MCF 10A (cell line): ENCODE measurements around the gene SLC35E2B. TPM values are rescaled to one million over a fixed set of nuclear protein-coding genes. Genes with fewer than 3 reads are reported as not detected.
A peak's percentile ranks its signal among the peaks of the same experiment; 100 is the strongest.
"Not testable (repeated sequence)": the region's sequence is repeated elsewhere in the genome, so short reads cannot be mapped to it uniquely, and the experiment has no call there.

Source experiments
- BruUV-seq: library from RNA; stranded (reverse); fragments of 400-500 nt; replicated peaks from 2 replicates; lab custom pipeline; 2021; lab: Mats Ljungman, UMichigan
- CTCF ChIA-PET: fragments of 300-600 bp; sonication (Branson Sonifier 250); formaldehyde crosslinking; extraction: SDS; loops from one replicate; lab custom pipeline; 2021; ENCODE audit warnings: antibody characterized with exemption, inconsistent platforms; lab: Yijun Ruan, JAX
- POLR2A ChIA-PET: fragments of 300-600, 350-650 bp; sonication (Branson Sonifier 250); formaldehyde crosslinking; extraction: SDS; loops from one replicate; lab custom pipeline; 2020; ENCODE audit warnings: antibody characterized with exemption, inconsistent platforms; lab: Yijun Ruan, JAX
- DNase-seq: peaks from one replicate; pipeline ENCODE4 v3.0.0-alpha.2; 2018; ENCODE audit not compliant: unreplicated experiment
- H3K27ac Mint-ChIP-seq: one replicate; pipeline ENCODE4 v1.8.0; 2022; ENCODE audit warnings: mild to moderate bottlenecking, low read depth, mixed read lengths; ENCODE audit not compliant: unreplicated experiment
- H3K27me3 Mint-ChIP-seq: one replicate; pipeline ENCODE4 v1.8.0; 2022; ENCODE audit warnings: mixed read lengths; ENCODE audit not compliant: insufficient read depth, unreplicated experiment
- H3K36me3 Mint-ChIP-seq: one replicate; pipeline ENCODE4 v1.8.0; 2022; ENCODE audit warnings: mild to moderate bottlenecking, moderate library complexity, mixed read lengths; ENCODE audit not compliant: insufficient read depth, unreplicated experiment
- H3K4me1 Mint-ChIP-seq: one replicate; pipeline ENCODE4 v1.8.0; 2022; ENCODE audit warnings: mixed read lengths; ENCODE audit not compliant: insufficient read depth, unreplicated experiment
- H3K4me3 Mint-ChIP-seq: one replicate; pipeline ENCODE4 v1.8.0; 2022; ENCODE audit warnings: mild to moderate bottlenecking, moderate library complexity, mixed read lengths; ENCODE audit not compliant: unreplicated experiment
- H3K9me3 Mint-ChIP-seq: one replicate; pipeline ENCODE4 v1.8.0; 2022; ENCODE audit warnings: mixed read lengths; ENCODE audit not compliant: unreplicated experiment
- intact Hi-C: fragments of 100-400 bp; cut with micrococcal nuclease; formaldehyde crosslinking; loops from 2 replicates; pipeline ENCODE4 v1.14.1; 2022
- total RNA-seq: library from RNA; stranded (reverse); gene quantifications from 2 replicates; pipeline ENCODE4 v1.2.3, GENCODE V29; 2022
- TF ChIP-seq, protein P1 (sequence below): fragments of 200-600 bp; IDR thresholded peaks from one replicate; pipeline ENCODE4 v1.8.0; 2022; ENCODE audit warnings: antibody characterized with exemption, mild to moderate bottlenecking; ENCODE audit not compliant: unreplicated experiment

SLC35E2B gene
- total RNA-seq, 1 experiment from 2014 or later: 35.4 TPM

DNA sequence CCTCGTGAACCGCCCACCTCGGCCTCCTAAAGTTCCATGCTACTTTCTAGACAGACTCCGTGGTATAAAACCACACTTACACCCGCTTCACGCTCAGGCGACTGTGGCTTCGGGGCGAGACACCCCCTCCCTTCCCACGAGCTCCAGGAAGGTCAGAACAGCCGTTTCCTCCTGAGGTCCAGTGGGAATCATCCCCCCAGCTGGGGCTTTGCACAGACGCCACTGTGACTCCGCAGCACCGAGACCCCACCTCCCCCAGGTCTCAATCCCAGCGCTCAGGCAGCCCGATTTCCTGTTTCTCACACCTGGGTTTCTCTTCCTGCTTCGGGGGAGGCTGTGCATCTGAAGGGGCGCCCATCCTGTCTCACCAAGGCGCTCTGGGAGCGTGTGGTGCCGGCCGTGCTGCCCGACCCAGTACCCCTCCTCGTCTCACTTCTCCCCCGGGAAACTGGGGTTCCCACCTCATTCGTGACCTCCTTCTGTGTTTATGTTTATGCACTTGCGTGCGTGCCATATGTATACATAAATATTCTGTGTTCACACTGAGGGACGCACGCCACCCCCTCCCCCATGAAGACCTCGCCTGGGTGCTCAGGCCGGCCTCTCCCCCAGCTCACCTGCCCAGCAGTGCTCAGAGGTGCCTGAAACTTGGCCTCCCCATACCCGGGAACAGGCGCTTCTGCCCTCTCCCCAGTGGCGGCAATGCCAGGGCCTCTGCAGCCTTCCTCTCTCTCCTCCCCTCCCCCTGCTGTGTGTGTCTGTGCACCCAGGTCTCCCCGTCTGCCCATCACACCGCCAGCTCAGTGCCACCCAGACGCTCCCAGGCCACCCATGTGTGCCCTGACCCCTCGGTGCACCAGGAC lies 14.6 kb downstream of the SLC35E2B start:
- peak overlapping the region; percentile 42 for H3K27ac Mint-ChIP-seq
- intact Hi-C loops: no loop called here
- no peak for DNase-seq
- POLR2A ChIA-PET: no interaction called here
- CTCF ChIA-PET: interaction anchor here (0.5 kb wide), 2 partner anchors 64 to 104 kb away, joined by 4 to 5 read pairs; no protein-coding TSS in a partner anchor
- H3K36me3 Mint-ChIP-seq: peaks cover 42% of the 10 kb centered on the region
- peaks cover 8% of the 10 kb centered on the region for H3K4me1 Mint-ChIP-seq
- H3K4me3 Mint-ChIP-seq: no peak overlapping the region
- no peaks in the 10 kb centered on the region for H3K27me3 Mint-ChIP-seq
- no peaks in the 10 kb centered on the region for H3K9me3 Mint-ChIP-seq
- TF ChIP-seq, protein P1, sequence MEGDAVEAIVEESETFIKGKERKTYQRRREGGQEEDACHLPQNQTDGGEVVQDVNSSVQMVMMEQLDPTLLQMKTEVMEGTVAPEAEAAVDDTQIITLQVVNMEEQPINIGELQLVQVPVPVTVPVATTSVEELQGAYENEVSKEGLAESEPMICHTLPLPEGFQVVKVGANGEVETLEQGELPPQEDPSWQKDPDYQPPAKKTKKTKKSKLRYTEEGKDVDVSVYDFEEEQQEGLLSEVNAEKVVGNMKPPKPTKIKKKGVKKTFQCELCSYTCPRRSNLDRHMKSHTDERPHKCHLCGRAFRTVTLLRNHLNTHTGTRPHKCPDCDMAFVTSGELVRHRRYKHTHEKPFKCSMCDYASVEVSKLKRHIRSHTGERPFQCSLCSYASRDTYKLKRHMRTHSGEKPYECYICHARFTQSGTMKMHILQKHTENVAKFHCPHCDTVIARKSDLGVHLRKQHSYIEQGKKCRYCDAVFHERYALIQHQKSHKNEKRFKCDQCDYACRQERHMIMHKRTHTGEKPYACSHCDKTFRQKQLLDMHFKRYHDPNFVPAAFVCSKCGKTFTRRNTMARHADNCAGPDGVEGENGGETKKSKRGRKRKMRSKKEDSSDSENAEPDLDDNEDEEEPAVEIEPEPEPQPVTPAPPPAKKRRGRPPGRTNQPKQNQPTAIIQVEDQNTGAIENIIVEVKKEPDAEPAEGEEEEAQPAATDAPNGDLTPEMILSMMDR: no peak
- BruUV-seq: no TSS peak

DNA sequence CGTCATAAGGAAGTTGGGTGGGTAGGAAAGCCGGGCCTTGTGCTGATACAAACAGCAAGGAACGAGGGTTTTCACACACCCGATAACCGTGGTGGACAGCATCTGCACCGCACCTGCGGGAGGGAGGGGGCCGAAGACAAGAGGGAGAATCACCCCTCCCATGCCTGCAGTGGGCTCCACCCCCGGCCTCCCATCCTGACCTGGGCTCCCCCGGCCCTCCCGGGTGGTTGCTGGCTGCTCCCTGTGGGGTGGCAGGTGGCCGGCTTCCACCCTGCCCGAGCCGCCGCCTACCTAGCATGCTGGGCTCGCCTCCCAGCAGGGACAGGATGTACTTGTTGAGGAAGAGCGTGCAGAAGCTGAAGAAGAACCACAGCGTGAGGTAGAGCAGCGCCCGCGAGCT lies 16.5 kb downstream of the SLC35E2B start:
- H3K4me1 Mint-ChIP-seq, DNase-seq, H3K4me3 Mint-ChIP-seq, H3K9me3 Mint-ChIP-seq, POLR2A ChIA-PET, H3K27ac Mint-ChIP-seq, CTCF ChIA-PET, BruUV-seq, intact Hi-C loops, H3K27me3 Mint-ChIP-seq: not testable (repeated sequence)
- peaks cover 48% of the 10 kb centered on the region for H3K36me3 Mint-ChIP-seq

DNA sequence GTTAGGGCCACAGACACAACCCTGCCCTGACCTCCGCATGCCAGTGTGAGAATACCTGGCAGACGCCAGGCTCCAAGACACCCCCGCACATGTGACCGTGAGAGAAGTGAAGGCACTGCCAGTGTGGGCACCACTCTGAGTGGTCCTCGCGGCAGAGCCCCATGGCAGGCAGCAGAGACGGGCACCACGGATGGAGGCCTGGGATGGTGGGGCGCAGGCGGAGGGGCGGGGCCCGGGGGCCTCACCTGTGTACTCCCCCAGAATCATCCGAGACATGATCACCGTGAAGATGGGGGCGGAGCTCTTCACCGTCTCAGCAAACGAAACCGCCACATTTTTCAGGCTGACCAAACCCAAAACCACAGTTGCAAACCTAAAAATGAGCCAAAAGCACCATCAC lies 17.4 kb downstream of the SLC35E2B start:
- peaks cover 57% of the 10 kb centered on the region for H3K36me3 Mint-ChIP-seq
- CTCF ChIA-PET, POLR2A ChIA-PET, DNase-seq, H3K4me3 Mint-ChIP-seq, H3K9me3 Mint-ChIP-seq, H3K4me1 Mint-ChIP-seq, H3K27me3 Mint-ChIP-seq, intact Hi-C loops, BruUV-seq, H3K27ac Mint-ChIP-seq: not testable (repeated sequence)

DNA sequence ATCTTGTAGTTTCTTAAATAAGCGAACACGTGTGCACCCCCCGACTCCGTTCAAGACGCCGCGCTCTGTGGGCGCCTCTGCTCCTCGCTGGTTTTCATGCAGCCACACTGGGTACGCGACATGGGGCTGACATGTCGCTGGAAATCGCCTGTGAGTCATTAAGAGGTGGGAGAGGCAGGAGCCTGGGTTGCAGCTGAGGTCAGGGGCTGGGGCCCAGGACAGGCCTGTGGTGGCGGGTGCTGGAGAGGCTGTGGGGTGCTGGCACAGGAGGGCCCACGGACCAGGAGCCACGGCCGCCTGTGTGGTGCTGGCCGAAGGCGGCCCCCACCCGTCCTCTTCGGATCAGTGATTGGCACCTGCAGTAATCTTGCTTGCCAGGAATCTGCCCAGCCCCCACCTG lies 17.8 kb downstream of the SLC35E2B start:
- POLR2A ChIA-PET, H3K9me3 Mint-ChIP-seq, intact Hi-C loops, BruUV-seq, H3K4me3 Mint-ChIP-seq, DNase-seq, CTCF ChIA-PET, H3K27me3 Mint-ChIP-seq, H3K4me1 Mint-ChIP-seq, H3K27ac Mint-ChIP-seq: not testable (repeated sequence)
- peaks cover 61% of the 10 kb centered on the region for H3K36me3 Mint-ChIP-seq

DNA sequence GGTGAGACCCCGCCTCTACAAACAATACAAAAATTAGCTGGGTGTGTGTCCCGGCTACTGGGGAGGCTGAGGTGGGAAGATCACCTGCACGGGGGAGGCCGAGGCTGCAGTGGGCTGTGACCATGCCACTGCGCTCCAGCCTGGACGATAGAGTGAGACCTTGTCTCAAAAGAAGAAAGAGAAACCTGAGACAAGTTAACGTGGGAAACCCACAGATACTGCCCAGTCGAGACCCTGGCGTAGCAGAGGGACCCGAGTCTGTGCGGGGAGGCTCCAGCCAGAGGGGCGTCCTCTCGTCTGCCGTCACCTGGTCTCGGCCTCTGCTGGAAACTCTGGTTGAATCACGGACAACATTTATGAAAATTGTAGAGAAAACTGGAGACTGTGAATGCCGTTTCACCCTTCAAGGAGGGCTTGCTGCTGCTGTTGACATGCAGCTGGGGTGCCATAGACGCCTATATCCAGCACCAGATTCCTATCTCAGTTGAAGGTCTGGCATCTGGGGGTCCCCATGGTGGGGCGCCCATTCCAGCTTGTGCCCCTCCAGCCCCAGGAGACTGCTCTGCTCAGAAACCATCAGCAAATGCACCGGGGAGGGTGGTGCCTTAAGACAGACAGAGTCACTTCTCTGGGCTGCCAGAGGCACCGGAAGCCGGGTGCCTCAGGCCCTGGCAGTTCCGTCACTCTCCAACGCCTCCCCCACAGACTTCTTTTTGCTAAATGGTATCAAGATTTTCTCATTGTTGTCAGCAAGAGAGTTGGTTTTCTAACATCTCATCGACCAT lies 20.2 kb downstream of the SLC35E2B start:
- Mint-ChIP-seq H3K9me3 (no peaks in the 10 kb centered on the region), H3K4me1 (no peaks in the 10 kb centered on the region), H3K4me3 (no peak overlapping the region), H3K36me3 (peaks cover 66% of the 10 kb centered on the region), H3K27me3 (no peaks in the 10 kb centered on the region), H3K27ac (no peak overlapping the region)
- TF ChIP-seq, protein P1: no peak
- no peak for DNase-seq
- POLR2A ChIA-PET: no interaction called here
- no TSS peak for BruUV-seq
- intact Hi-C loops: no loop called here
- CTCF ChIA-PET: no interaction called here
